Stimulated activated CD4-positive, alpha-beta T cell treated with anti-CD3 and anti-CD28 coated beads, Interleukin-1b, Interleukin-23, amount 100 ng/mL, for 48 hours (primary cell): ENCODE data around the gene VPS50.

Experiments used
- DNase-seq: peaks from one replicate; pipeline ENCODE4 v3.0.0-alpha.2; 2020

Gene VPS50

GRCh38 chr7:93231799-93232672 is at the start of gene VPS50:
Gene VPS50 (plus strand): TSS chr7:93232366. CDS start chr7:93232468, 102 bp downstream.
- peak; percentile 93 for DNase-seq

GRCh38 chr7:93185303-93186027 is 46.7 kb upstream of the VPS50 start:
- DNase-seq: peak; percentile 13

- DNase-seq: no peak
Measured at GRCh38 chr7:93188870-93189634, 43.1 kb upstream of the VPS50 start.

- DNase-seq: no peak
Measured at GRCh38 chr7:93194386-93194785, 37.8 kb upstream of the VPS50 start.

- DNase-seq: no peak
Measured at GRCh38 chr7:93196336-93196735, 35.8 kb upstream of the VPS50 start.

- no peak for DNase-seq
Measured at GRCh38 chr7:93198472-93198871, 33.7 kb upstream of the VPS50 start.

GRCh38 chr7:93202594-93203250 is 29.4 kb upstream of the VPS50 start:
- no peak for DNase-seq

GRCh38 chr7:93203496-93203895 is 28.7 kb upstream of the VPS50 start:
- no peak for DNase-seq

- no peak for DNase-seq
Measured at GRCh38 chr7:93205046-93205445, 27.1 kb upstream of the VPS50 start.

- no peak for DNase-seq
Measured at GRCh38 chr7:93211228-93211818, 20.8 kb upstream of the VPS50 start.

GRCh38 chr7:93212881-93213280 is 19.3 kb upstream of the VPS50 start:
- DNase-seq: no peak

GRCh38 chr7:93218997-93219827 is 13.0 kb upstream of the VPS50 start:
- DNase-seq: no peak

GRCh38 chr7:93219868-93220267 is 12.3 kb upstream of the VPS50 start:
- no peak for DNase-seq

- DNase-seq: no peak
Measured at GRCh38 chr7:93226310-93226709, 5.9 kb upstream of the VPS50 start, which contains the start of gene HEPACAM2. Gene HEPACAM2 (minus strand): TSS chr7:93226469.

- no peak for DNase-seq
Measured at GRCh38 chr7:93228302-93228701, 3.9 kb upstream of the VPS50 start.

GRCh38 chr7:93231259-93231658 is 907 bp upstream of the VPS50 start:
- DNase-seq: no peak

- no peak for DNase-seq
Measured at GRCh38 chr7:93232673-93233018, 480 bp downstream of the VPS50 start.

- no peak for DNase-seq
Measured at GRCh38 chr7:93235541-93235940, 3.4 kb downstream of the VPS50 start.

GRCh38 chr7:93238131-93238530 is 6.0 kb downstream of the VPS50 start:
- DNase-seq: no peak

- DNase-seq: no peak
Measured at GRCh38 chr7:93238748-93239147, 6.6 kb downstream of the VPS50 start.

- DNase-seq: no peak
Measured at GRCh38 chr7:93239824-93240223, 7.7 kb downstream of the VPS50 start.

- DNase-seq: no peak
Measured at GRCh38 chr7:93242106-93242505, 9.9 kb downstream of the VPS50 start.
